Trophoblast cell (in vitro differentiated cells and primary cell): Measurements from ENCODE around the gene ABCA3.
"Not testable (repeated sequence)": the region's sequence is repeated elsewhere in the genome, so short reads cannot be mapped to it uniquely, and the experiment has no call there.

Source experiments
- DNase-seq, 2 donors: peaks; one replicate each; pipeline ENCODE4 v3.0.0-alpha.2; 2016
- H2AFZ ChIP-seq: 2 replicates; pipeline ENCODE4 v1.6.1; 2013; ENCODE audit warnings: low read length, moderate library complexity, mild to moderate bottlenecking; ENCODE audit not compliant: insufficient read depth, poor library complexity
- H2AK5ac ChIP-seq: 2 replicates; pipeline ENCODE4 v1.6.1; 2013; ENCODE audit warnings: mild to moderate bottlenecking, low read length
- H2BK120ac ChIP-seq: 2 replicates; pipeline ENCODE4 v1.6.1; 2013; ENCODE audit warnings: low read length, mild to moderate bottlenecking, moderate library complexity; ENCODE audit not compliant: insufficient read depth, poor library complexity
- H2BK12ac ChIP-seq: 2 replicates; pipeline ENCODE4 v1.6.1; 2013; ENCODE audit warnings: mild to moderate bottlenecking, low read length, moderate library complexity
- H2BK5ac ChIP-seq: 2 replicates; pipeline ENCODE4 v1.6.1; 2013; ENCODE audit warnings: low read length, low read depth, moderate library complexity, mild to moderate bottlenecking; ENCODE audit not compliant: poor library complexity
- H3K14ac ChIP-seq: 2 replicates; pipeline ENCODE4 v1.6.1; 2013; ENCODE audit warnings: mild to moderate bottlenecking, low read length
- H3K18ac ChIP-seq: 2 replicates; pipeline ENCODE4 v1.6.1; 2013; ENCODE audit warnings: mild to moderate bottlenecking, low read length
- H3K23ac ChIP-seq: 2 replicates; pipeline ENCODE4 v1.6.1; 2013; ENCODE audit warnings: low read length
- H3K27ac ChIP-seq: 2 replicates; pipeline ENCODE4 v1.5.1; 2013; ENCODE audit warnings: low read depth, mild to moderate bottlenecking, inconsistent platforms, low read length, moderate library complexity
- H3K27me3 ChIP-seq: 2 replicates; pipeline ENCODE4 v1.6.1; 2013; ENCODE audit warnings: inconsistent platforms, mild to moderate bottlenecking, low read length, moderate library complexity; ENCODE audit not compliant: insufficient read depth
- H3K36me3 ChIP-seq, 2 experiments: 1 replicate in 1 of 2; 2 replicates in 1 of 2; pipeline ENCODE4 v1.6.1; 2013; ENCODE audit warnings: low read length in 2 of 2, mild to moderate bottlenecking in 2 of 2, moderate library complexity in 1 of 2; ENCODE audit not compliant: insufficient read depth in 2 of 2, control insufficient read depth in 1 of 2
- H3K4ac ChIP-seq: 2 replicates; pipeline ENCODE4 v1.6.1; 2013; ENCODE audit warnings: low read depth, mild to moderate bottlenecking, low read length, moderate library complexity
- H3K4me1 ChIP-seq, 2 experiments: 1 replicate in 1 of 2; 2 replicates in 1 of 2; pipeline ENCODE4 v1.6.1; 2013; ENCODE audit warnings: low read length in 2 of 2, mild to moderate bottlenecking in 2 of 2, moderate library complexity in 1 of 2; ENCODE audit not compliant: insufficient read depth in 2 of 2, control insufficient read depth in 1 of 2
- H3K4me2 ChIP-seq: 2 replicates; pipeline ENCODE4 v1.6.1; 2013; ENCODE audit warnings: inconsistent platforms, mild to moderate bottlenecking, low read length, moderate library complexity
- H3K4me3 ChIP-seq: 2 replicates; pipeline ENCODE4 v1.5.1; 2013; ENCODE audit warnings: mild to moderate bottlenecking, low read depth, low read length, inconsistent platforms
- H3K79me1 ChIP-seq: one replicate; pipeline ENCODE4 v1.6.1; 2013; ENCODE audit warnings: low read length
- H3K79me2 ChIP-seq: 2 replicates; pipeline ENCODE4 v1.6.1; 2013; ENCODE audit warnings: low read length, mild to moderate bottlenecking; ENCODE audit not compliant: control insufficient read depth, insufficient read depth, poor library complexity
- H3K9ac ChIP-seq: 2 replicates; pipeline ENCODE4 v1.6.1; 2013; ENCODE audit warnings: mild to moderate bottlenecking, low read length
- H3K9me3 ChIP-seq: 2 replicates; pipeline ENCODE4 v1.6.1; 2013; ENCODE audit warnings: low read depth, mild to moderate bottlenecking, control low read depth, inconsistent platforms, low read length; ENCODE audit not compliant: insufficient read depth
- H4K12ac ChIP-seq: 2 replicates; pipeline ENCODE4 v1.6.1; 2013; ENCODE audit warnings: low read depth, mild to moderate bottlenecking, low read length, moderate library complexity
- H4K8ac ChIP-seq: 2 replicates; pipeline ENCODE4 v1.6.1; 2013; ENCODE audit warnings: low read depth, mild to moderate bottlenecking, low read length, moderate library complexity
- H4K91ac ChIP-seq: one replicate; pipeline ENCODE4 v1.6.1; 2013; ENCODE audit warnings: low read depth, mild to moderate bottlenecking, low read length, moderate library complexity
- WGBS: extraction: QIAGEN DNeasy Blood & Tissue Kit; methylation state at CpG from one replicate; pipeline ENCODE4 v1.1.7; 2013; ENCODE audit warnings: missing lambda C conversion rate; ENCODE audit not compliant: insufficient read length, insufficient coverage; ENCODE audit errors: extremely low coverage; 5-methylcytosine and 5-hydroxymethylcytosine counted together

Gene ABCA3

DNA sequence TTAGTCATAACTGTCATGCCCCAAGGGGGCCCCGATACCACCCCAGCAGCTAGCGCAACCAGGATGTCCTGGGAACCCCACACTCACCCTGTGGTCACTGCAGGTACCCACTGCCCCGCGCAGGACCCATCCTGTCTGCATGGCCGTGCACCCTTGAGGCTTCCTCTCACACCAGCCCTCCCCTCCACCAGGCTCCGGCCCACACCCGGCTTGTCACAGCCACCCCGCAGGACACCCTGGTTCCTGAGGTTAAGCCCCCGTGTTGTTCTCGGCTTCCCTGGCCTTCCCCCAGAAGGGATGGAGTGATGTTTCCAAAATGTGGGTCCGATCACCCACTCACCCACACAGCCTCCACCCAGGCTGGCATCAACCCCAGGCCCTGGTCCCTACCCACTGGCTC is 96.7 kb downstream of the ABCA3 start:
- H3K4me3 ChIP-seq: no peak overlapping the region
- H3K9ac ChIP-seq: no peak overlapping the region
- no peaks in the 10 kb centered on the region for H3K9me3 ChIP-seq
- no peaks in the 10 kb centered on the region for H3K27me3 ChIP-seq
- peaks cover 56 to 57% of the 10 kb centered on the region in 2 experiments for H3K36me3 ChIP-seq
- H3K27ac ChIP-seq: no peak overlapping the region
- no peak overlapping the region for H4K8ac ChIP-seq
- H3K14ac ChIP-seq: no peak overlapping the region
- H3K79me1 ChIP-seq: no peaks in the 10 kb centered on the region
- no peak overlapping the region for H3K4ac ChIP-seq
- no peak overlapping the region for H2BK5ac ChIP-seq
- H2BK12ac ChIP-seq: no peak overlapping the region
- H4K12ac ChIP-seq: no peak overlapping the region
- H4K91ac ChIP-seq: no peak overlapping the region
- no peaks in the 10 kb centered on the region for H3K4me1 ChIP-seq
- no peak overlapping the region for H3K23ac ChIP-seq
- no peak overlapping the region for H3K4me2 ChIP-seq
- no peaks in the 10 kb centered on the region for H3K79me2 ChIP-seq
- DNase-seq: no peak
- H2BK120ac ChIP-seq: no peak overlapping the region
- WGBS: no CpG with 5 or more reads among the region's 11 CpGs
- H3K18ac ChIP-seq: no peak overlapping the region
- H2AFZ ChIP-seq: no peak overlapping the region
- H2AK5ac ChIP-seq: no peak overlapping the region

DNA sequence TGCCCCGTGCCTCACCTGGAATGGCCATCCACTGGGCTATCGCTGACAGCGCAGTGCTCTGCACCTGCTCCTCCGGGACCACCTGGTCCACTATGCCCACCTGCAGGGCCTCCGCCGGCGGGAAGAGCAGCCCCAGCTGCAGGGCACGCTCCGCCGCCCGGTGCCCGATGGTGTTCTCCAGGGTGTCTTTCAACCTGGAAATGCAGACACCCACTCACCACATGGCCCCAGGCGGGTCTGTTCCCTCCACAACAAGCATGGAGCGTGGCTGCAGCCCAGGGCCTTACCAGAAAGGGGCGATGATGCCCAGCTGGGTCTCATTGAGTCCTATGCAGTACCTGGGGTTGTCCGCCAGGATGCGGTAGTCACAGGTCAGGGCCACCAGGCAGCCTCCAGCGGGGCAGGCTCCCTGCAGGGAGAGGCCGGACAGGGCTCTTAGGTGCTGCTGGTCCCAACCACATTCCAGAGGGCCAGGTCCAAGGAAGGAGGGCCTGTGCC is 97.4 kb downstream of the ABCA3 start:
- H3K27ac ChIP-seq: no peak overlapping the region
- no peak for DNase-seq
- no peak overlapping the region for H4K12ac ChIP-seq
- no peaks in the 10 kb centered on the region for H3K4me1 ChIP-seq
- H2BK120ac ChIP-seq: no peak overlapping the region
- H3K79me2 ChIP-seq: no peaks in the 10 kb centered on the region
- H3K23ac ChIP-seq: no peak overlapping the region
- H3K9me3 ChIP-seq: no peaks in the 10 kb centered on the region
- H2AK5ac ChIP-seq: no peak overlapping the region
- H3K79me1 ChIP-seq: no peaks in the 10 kb centered on the region
- no peak overlapping the region for H3K14ac ChIP-seq
- no peak overlapping the region for H3K4me3 ChIP-seq
- H4K91ac ChIP-seq: no peak overlapping the region
- H2AFZ ChIP-seq: no peak overlapping the region
- H3K27me3 ChIP-seq: peaks cover 4% of the 10 kb centered on the region
- H4K8ac ChIP-seq: no peak overlapping the region
- H3K18ac ChIP-seq: no peak overlapping the region
- H2BK5ac ChIP-seq: no peak overlapping the region
- WGBS: no CpG with 5 or more reads among the region's 19 CpGs
- H3K36me3 ChIP-seq: peaks cover 56 to 57% of the 10 kb centered on the region in 2 experiments
- no peak overlapping the region for H2BK12ac ChIP-seq
- H3K4me2 ChIP-seq: no peak overlapping the region
- no peak overlapping the region for H3K4ac ChIP-seq
- no peak overlapping the region for H3K9ac ChIP-seq

DNA sequence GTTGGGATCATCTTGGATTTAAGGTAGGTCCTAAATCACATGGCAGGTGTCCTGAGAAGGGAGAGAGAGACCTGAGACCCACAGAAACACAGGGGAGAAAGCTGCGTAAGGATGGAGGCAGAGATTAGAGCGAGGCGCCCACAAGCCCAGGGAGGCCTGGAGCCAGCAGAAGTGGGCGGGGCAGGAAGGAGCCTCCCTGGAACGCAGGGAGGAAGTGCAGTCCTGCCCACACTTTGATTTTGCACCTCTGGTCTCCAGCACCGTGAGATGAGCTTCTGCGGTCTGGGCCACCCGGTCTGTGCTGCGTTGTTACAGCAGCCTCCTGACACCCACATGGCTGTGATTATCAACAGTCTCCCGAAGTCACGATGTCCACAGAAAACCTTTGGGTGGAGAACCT is 97.9 kb downstream of the ABCA3 start:
- H3K14ac ChIP-seq: no peak overlapping the region
- no peaks in the 10 kb centered on the region for H3K79me1 ChIP-seq
- H3K27me3 ChIP-seq: peaks cover 8% of the 10 kb centered on the region
- no peak overlapping the region for H3K23ac ChIP-seq
- no peak for DNase-seq
- H2BK120ac ChIP-seq: no peak overlapping the region
- H3K9me3 ChIP-seq: no peaks in the 10 kb centered on the region
- H4K91ac ChIP-seq: no peak overlapping the region
- H3K4ac ChIP-seq: no peak overlapping the region
- H3K27ac ChIP-seq: no peak overlapping the region
- no peak overlapping the region for H3K4me2 ChIP-seq
- H3K36me3 ChIP-seq: peaks cover 56 to 57% of the 10 kb centered on the region in 2 experiments
- no CpG with 5 or more reads among the region's 11 CpGs for WGBS
- no peak overlapping the region for H2BK12ac ChIP-seq
- H4K12ac ChIP-seq: no peak overlapping the region
- no peaks in the 10 kb centered on the region for H3K79me2 ChIP-seq
- no peak overlapping the region for H3K18ac ChIP-seq
- no peak overlapping the region for H2BK5ac ChIP-seq
- no peak overlapping the region for H3K4me3 ChIP-seq
- no peak overlapping the region for H2AFZ ChIP-seq
- H3K9ac ChIP-seq: no peak overlapping the region
- no peak overlapping the region for H4K8ac ChIP-seq
- no peaks in the 10 kb centered on the region for H3K4me1 ChIP-seq
- no peak overlapping the region for H2AK5ac ChIP-seq

DNA sequence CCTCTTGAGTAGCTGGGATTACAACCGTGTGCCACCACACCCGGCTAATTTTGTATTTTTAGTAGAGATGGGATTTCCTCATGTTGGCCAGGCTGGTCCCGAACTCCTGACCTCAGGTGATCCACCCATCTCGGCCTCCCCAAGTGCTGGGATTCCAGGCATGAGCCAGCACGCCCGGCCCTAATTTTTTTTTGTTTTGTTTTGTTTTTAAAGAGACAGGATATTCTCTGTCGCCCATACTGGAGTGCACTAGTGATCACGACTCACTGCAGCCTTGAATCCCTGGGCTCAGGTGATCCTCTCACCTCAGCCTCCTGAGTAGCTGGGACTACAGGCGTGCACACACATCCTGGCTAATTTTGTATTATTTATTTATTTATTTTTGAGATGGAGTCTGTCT is 100.2 kb downstream of the ABCA3 start:
- H2BK120ac ChIP-seq, H3K4me2 ChIP-seq, H2AFZ ChIP-seq, H3K9me3 ChIP-seq, DNase-seq, H3K4ac ChIP-seq, H4K8ac ChIP-seq, H3K79me1 ChIP-seq, H2BK5ac ChIP-seq, H3K4me3 ChIP-seq, H3K23ac ChIP-seq, H3K18ac ChIP-seq, H4K12ac ChIP-seq, H4K91ac ChIP-seq, H2BK12ac ChIP-seq, H3K79me2 ChIP-seq, H3K27ac ChIP-seq, H2AK5ac ChIP-seq, H3K14ac ChIP-seq, H3K9ac ChIP-seq: not testable (repeated sequence)
- WGBS: no CpG with 5 or more reads among the region's 9 CpGs
- Histone ChIP-seq H3K36me3 (peaks cover 47% of the 10 kb centered on the region in 2 experiments), H3K4me1 (peaks cover 13 to 14% of the 10 kb centered on the region in 2 experiments), H3K27me3 (peaks cover 21% of the 10 kb centered on the region)
